ENCODE measurements around the gene TTC33.
"Not testable (repeated sequence)": the region's sequence is repeated elsewhere in the genome, so short reads cannot be mapped to it uniquely, and the experiment has no call there.

Gene TTC33

DNA sequence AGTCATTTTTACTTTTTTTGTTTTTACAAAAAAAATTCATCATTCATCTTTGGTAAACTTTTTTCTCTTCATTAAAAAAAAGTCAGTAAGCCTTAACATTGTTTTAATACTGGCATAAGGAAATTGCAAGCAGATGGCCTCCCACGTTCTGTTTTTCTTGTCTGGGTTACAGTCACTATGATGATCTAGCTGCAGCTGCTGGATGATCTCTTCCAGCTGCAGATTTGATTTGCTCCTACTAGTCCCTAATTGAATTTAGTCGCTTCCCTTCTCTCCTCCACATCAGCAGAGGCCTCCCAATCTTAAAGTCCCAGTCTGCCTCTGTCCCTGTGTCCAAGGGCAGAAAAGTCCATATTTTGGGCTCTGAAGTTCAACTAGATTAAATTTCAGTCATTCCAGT lies 182.8 kb downstream of the TTC33 start:
- DNase-seq (ENCODE audit: low read depth in 3 of 3, low spot score in 1 of 3): no peak

DNA sequence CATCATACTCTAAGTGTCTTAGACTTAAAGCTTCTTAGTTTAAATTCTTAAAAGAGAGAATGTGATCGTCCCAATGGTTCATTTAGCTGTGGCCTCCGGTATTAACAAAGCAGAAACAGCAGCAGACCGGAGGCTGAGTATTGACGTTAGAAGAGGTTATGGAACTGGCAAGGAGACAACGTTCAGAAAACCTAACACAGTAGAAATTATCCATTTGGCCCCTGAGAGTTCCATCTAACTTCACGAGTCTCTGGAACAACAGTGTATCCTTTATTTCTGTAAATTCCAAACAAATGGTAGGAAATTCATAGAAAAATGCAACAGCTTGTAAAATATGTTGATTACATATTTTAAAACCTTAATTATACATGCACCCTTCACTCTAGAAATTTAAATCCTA lies 183.4 kb downstream of the TTC33 start:
- DNase-seq (ENCODE audit: low read depth in 3 of 3, low spot score in 1 of 3): no peak

DNA sequence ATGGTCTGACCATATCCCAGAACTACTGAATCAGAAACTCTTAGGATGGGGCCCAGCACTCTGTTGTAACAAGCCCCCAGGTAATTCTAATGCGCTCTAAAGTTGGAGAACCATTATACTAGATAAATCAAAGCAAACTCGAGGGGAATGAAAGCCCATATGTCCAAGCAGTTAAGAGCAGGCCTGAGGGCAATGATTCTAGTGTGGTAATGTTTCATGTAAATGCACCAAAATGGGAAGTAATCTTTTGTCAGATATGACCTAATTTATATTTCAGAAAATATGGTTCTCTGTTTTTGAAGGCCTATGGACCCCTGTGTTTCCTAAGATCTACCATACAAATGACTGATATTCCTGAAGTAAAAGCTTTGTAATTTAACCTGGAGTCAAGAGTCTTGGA lies 184.0 kb downstream of the TTC33 start:
- no peak for DNase-seq (ENCODE audit: low read depth in 3 of 3, low spot score in 1 of 3)

DNA sequence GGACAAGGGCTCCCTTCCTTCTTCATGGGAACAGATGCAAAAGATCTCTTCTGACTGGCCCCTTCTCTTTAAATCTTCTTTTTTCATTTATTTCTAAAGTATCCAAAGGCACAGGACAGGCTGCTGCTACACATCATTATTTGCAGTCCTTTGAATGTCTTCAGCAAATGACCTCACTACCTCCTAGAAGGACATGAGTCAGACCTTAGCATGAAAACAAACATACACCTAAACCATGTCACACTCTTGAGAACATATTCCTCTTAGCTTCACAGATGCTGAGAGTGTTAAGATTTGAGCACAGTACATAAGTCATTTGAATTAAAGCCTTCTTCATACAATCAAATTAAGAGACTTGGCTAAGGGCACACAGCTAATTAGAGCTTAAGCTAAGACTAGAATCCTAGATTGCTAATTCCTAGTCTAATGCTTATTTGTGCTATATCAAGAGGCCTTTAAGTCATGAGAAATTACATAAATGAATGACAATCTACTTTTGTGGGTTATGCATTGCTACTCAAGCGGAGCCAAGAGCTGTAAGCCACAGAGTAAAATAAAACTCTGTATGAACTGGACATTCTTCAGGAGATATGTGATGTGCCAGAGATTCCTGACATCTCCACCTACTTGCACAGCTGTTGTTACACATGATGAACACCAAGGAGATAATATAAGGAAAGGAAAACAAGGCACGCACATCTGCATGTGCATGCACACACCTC lies 185.2 kb downstream of the TTC33 start:
- no peak for DNase-seq (ENCODE audit: low read depth in 3 of 3, low spot score in 1 of 3)

DNA sequence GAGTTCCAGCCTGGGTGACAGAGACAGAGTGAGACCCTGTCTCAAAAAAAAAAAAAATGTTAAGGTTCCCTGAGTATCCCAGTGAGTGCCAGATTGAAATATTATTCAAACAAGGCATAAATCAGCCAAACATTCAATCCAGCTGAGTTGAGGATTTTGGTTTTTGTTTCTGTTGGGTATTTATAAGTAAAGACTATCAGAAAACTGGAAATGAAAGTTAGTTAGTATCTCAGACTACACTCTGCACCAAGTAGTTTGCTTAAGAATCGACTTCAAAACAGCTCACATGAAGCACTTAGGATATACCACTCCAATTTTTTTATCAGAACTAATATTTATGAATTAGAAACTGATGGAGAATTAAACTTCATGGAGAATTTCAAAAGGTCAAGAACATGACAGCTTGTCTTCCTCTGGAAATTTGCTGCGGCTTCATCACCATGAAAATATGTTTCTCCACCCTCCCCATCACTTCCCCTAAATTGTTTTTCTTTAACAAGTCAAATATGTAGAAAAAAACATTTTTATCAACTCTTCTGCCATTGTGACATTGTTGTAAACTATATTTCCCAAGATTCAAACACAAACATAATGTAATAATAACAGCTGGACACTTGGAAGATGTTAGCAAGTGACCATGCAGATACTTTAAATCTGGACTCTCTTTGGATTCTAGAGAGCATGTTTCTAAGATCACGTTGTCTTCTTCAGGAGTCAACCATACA lies 186.1 kb downstream of the TTC33 start:
- no peak for DNase-seq (ENCODE audit: low read depth in 3 of 3, low spot score in 1 of 3)

DNA sequence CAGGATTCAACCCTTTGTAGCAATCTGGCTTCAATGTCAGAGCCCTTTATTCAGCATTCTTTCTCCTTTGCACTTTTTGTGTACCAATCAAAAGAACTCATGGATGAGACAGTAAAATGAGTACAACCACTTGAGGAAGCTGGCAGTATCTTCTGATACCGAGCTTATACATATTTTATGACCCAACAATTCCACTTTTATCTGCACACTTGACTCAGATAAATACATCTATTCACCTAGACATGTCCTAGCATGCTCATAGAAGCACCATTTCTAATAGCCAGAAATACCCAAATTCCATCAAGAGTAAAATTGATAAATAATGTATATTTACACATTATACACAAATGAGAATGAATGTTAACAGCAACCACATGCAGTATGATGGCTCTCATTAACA lies 187.2 kb downstream of the TTC33 start:
- no peak for DNase-seq (ENCODE audit: low read depth in 3 of 3, low spot score in 1 of 3)

DNA sequence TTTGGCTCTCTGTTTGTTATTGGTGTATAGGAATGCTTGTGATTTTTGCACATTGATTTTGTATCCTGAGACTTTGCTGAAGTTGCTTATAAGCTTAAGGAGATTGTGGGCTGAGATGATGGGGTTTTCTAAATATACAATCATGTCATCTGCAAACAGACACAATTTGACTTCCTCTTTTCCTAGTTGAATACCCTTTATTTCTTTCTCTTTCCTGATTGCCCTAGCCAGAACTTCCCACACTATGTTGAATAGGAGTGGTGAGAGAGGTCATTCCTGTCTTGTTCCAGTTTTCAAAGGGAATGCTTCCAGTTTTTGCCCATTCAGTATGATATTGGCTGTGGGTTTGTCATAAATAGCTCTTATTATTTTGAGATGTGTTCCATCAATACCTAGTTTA lies 192.6 kb downstream of the TTC33 start:
- not testable (repeated sequence) for DNase-seq (ENCODE audit: low read depth in 3 of 3, low spot score in 1 of 3)

DNA sequence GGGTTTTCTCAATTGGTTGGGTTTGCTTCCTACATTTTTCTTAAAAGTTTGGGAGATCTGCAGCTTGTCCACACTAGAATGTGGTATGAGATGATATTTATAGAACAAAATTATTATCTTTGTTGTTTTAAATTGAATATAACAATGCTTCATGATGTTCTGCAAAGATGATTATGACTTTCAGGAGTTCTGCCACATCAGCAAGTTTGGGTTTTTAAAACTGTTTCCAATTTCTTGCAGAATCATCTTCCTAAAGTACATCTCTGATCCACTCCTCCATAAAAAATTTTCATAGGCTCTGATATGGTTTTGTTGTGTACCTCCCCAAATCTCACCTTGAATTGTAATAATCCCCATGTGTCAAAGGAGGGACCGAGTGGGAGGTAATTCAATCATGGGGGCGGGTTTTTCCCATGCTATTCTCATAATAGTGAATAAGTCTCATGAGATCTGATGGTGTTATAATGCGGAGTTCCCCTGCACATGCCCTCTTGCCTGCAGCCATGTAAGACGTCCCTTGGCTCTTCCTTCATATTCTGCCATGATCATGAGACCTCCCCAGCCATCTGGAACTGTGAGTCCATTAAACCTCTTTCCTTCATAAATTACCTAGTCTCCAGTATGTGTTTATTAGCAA lies 195.2 kb downstream of the TTC33 start:
- DNase-seq (ENCODE audit: low read depth in 3 of 3, low spot score in 1 of 3): no peak

DNA sequence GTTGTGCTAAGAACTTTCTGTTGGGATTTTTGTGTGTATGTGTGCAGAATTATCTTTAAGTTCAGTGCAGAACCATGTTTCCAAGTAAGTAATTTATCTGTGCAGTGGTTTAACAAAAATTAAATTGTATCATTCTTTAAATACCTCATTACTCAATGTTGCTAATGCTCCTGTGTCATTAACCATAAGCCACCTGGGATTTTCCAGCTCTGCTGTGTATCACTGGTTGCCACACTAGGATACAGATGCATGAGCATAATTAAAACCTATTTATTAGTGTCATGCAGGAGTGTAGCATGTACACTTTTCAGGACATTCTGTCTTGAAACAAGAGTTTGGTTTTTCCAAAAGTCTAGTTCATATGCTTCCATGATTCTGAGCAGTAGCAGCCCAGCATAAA lies 196.5 kb downstream of the TTC33 start:
- no peak for DNase-seq (ENCODE audit: low read depth in 3 of 3, low spot score in 1 of 3)

DNA sequence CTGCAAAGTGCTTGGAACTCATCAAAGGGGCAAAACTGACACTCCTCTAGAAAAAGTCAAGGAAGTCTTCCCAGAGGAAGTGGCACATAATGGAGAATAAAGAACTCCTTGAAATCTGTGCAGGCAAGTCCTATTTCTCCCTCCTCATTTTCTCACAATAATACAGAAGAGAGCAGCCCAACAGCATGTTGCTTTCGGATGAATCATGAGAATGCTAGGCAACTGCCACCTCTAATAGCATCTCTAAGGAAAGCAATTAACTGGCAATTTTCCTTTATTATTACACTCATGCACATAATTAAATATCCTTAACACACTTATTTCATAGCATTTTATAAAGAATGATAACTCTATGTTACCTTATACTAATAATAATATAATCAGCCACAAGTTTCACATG lies 198.3 kb downstream of the TTC33 start:
- no peak for DNase-seq (ENCODE audit: low read depth in 3 of 3, low spot score in 1 of 3)

DNA sequence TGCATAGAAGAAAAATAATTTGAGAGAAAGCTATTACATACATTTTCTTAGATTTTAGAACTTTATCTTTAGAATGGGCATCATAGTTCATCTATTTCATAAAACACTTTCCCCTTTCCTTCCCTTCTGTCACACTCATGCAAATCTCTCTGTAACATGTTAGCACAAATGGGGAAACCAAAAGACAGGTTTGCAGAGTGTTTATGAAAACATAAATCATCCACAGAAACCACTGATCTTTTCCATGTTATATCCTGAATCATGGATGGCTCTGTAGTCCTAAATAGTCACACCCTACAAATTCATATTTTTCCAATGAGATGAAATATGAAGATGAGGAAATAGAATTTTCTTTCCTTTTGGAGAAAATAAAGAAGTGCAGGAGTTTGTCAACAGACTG lies 198.9 kb downstream of the TTC33 start:
- no peak for DNase-seq (ENCODE audit: low read depth in 3 of 3, low spot score in 1 of 3)

DNA sequence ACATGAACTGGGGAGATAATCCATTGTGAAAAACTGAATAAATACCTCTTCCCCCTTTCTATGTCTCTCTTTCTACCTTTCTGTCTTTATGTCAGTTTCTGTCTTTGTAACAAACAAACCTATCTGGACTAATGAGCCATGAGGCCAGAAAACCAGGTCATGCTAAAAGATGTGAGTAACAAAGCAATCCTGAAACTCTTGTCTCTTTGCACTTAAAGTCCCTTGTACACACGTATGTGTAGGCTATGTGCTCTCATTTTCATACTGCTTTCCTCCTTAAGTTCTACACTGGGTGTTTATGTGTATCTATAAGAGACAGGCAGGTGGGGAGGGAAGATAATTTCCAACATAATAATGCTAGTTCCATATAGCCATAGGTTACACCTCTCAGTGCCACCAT lies 199.9 kb downstream of the TTC33 start:
- DNase-seq (ENCODE audit: low read depth in 3 of 3, low spot score in 1 of 3): no peak

DNA sequence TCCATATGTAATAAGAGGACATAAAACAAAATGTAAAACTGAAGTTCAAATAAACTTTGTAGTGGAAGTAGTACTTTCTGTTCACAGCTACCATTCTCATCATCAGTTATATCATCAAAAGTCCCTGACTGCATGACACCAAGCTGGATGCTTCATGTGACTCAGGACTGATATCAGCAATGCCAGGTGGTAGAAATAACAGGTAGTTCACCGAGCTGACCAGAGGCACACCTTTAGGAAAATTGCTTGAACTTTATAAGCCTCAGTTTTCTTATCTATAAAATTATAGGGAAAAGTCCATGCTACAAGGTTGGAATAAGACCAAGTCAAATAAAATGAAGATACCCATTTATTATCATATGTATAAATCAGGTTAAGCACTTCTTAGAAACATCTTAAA lies 200.9 kb downstream of the TTC33 start:
- DNase-seq (ENCODE audit: low read depth in 3 of 3, low spot score in 1 of 3): no peak

DNA sequence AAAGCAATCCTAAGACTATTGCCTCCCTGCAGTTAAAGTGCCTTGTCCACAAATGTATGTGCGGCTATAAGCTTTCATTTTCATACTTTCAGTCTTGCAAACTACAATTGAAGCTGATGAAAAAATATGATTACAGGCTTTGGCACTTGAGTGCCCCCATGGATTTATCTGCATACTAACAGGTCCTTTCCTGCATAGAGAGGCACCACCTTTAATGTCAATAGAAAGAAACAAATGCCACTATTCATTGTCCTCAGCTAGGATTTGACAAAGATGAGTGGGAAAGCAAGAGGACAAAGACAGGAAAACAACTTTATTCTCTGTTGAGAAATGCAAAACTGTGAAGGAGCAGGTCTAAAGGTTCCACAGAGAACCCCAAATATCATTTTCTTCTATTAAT lies 201.7 kb downstream of the TTC33 start:
- DNase-seq (ENCODE audit: low read depth in 3 of 3, low spot score in 1 of 3): no peak

DNA sequence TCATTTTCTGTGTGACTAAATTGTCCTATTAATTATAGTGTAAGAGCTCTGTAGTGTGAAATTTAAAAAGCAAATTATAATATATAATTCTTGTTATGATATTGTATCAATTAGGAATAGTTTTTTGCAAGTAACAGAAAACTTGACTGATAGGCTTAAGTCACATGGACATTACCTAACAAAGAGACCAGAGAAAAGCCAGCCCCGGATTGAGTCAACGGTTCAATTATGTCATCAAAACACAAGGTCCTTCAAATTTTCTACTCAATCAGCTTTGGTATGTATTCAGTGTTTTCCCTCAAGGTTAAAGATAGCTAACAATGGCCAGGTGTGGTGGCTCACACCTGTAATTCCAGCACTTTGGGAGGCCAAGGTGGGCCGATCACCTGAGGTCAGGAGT lies 202.8 kb downstream of the TTC33 start:
- no peak for DNase-seq (ENCODE audit: low read depth in 3 of 3, low spot score in 1 of 3)

DNA sequence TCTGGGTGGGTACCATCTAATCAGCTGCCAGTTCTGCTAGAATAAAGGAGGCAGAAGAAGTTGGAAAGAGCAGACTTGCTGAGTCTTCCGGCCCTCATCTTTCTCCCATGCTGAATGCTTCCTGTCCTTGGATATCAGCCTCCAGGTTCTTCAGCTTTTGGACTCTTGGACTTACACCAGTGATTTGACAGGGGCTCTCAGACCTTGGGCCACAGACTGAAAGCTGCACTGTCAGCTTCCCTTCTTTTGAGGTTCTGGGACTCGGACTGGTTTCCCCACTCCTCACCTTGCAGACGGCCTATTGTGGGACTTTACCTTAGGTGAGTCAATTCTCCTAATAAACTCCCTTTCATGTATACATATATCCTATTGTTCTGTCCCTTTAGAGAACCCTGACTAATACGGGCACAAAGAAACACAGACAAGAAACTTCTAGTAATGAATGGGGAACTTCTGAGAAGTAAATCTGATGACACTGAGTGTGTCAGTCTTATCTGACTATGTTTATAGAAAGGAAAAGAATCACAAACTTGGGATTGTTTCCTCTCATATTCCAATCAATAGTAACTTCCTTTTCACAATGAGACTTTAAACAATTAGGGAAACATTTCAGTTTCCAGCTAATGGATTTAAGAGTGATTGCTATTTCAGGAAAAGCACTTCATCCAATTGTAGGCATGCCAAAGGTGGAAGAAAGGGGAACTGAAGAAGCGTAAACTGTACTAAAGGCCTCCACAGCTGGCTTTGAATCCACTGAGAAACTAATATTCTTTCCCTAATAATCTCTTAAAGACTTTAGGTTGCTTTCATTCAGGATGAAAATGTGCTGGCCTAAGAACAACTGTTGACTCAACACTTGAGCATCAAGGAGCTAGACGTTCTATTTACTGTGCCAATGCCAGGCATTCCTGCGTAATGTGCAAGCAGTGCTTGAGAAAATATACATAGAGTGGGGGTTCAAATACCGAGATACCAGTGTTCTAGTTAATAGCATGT lies 204.0 kb downstream of the TTC33 start:
- DNase-seq (ENCODE audit: low read depth in 3 of 3, low spot score in 1 of 3): no peak

DNA sequence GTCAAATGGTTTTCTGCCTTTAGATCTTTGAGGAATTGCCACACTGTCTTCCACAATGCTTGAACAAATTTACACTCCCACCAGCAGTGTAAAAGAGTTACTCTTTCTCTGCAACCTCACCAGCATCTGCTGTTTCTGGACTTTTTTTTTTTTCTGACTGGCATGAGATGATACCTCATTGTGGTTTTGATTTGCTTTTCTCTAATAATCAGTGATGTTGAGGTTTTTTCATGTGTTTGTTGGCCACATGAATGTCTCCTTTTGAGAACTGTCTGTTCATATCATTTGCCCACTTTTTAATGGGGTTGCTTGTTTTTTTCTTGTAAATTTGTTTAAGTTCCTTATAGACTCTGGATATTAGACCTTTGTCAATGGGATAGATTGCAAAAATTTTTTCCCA lies 205.3 kb downstream of the TTC33 start:
- DNase-seq (ENCODE audit: low read depth in 3 of 3, low spot score in 1 of 3): no peak

DNA sequence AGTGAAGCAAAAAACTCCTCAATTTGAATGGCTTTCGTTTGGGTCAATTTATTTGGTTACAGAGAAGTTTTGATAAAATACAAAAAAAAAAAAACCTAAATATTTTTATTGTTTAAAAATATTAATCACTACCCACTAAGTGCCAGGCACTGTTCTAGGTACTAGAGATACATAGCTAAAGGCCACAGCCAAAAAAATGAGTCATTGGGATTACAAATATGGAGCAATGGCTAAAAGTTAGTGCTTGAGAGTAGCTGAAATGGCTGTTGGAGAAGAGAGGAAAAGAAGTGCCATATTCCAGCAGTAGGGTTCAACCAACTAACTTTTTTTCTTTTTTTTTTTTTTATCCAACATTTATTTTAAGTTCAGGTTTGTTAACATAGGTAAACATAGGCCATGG lies 206.1 kb downstream of the TTC33 start:
- no peak for DNase-seq (ENCODE audit: low read depth in 3 of 3, low spot score in 1 of 3)

DNA sequence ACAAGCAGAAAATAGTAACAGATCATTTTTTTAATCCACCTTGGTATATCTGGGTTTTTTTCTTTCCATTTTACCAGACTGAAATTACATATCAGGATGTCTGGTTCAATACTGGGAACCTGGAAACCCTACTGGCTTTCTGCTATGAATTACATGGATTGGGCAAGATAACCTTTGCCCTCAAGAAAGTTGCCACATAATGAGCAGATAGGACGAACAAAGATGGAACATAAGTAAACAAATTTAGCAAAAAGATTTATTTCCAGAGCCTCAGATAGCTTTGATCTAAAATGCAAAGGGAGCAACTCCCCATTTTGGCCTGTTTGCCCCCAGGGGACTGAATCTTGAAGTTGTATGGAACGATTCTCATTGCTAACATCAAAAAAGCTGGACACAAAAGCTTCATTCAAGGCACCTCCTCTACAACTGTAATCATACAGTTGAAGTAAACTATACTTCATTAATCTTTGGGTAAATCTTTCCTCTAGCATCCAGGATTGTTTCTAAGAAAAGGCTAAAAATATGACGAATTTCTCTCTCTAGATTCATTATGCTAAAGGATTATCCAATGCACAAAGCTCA lies 207.7 kb downstream of the TTC33 start:
- DNase-seq (ENCODE audit: low read depth in 3 of 3, low spot score in 1 of 3): no peak

DNA sequence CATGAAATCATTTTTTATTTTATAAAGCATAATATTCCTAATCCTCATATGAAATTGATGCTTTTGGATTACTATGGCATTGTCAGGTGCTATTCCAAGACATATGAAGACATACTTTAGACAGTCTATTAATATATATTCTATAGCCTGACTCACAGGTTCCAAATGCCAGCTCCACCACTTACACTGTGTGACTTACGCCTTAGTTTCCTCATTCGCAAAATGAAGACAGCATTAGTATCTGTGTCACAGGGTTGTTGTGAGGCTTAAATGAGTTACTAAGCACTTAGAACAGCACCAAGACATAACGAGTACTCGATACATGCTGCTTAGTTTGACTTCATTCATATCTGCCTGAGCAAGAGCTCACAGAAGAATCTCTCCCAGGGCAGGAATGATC lies 208.2 kb downstream of the TTC33 start:
- DNase-seq (ENCODE audit: low read depth in 3 of 3, low spot score in 1 of 3): no peak

DNA sequence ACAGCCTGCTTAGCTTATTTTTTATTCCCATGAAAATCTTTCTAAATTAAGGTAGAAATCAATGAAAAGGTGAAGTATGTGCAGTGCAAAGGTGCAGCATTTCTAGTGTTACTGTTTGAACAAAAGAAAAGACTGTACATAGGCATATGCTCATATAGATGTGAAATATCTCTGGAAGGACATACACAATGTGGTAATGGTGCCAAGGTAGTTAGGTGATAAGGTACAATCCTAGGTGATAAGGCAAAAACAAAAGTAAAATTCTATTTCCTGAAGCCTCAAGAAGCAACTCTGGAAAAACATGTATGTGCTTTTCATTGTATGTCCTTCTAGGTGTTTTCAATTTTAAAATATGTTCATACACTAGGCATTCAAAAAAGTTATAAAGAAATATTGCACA lies 215.5 kb downstream of the TTC33 start:
- no peak for DNase-seq (ENCODE audit: low read depth in 3 of 3, low spot score in 1 of 3)

Data from stimulated activated CD4-positive, alpha-beta T cell treated with anti-CD3 and anti-CD28 coated beads, TNF-alpha, amount 100 ng/mL, for 1 hour (primary cell).